Activated CD8-positive, alpha-beta memory T cell treated with anti-CD3 and anti-CD28 coated beads for 4 hours (primary cell): ENCODE data around the gene JAZF1.
"Not testable (repeated sequence)": the region's sequence is repeated elsewhere in the genome, so short reads cannot be mapped to it uniquely, and the experiment has no call there.

Source experiments
- DNase-seq, 2 donors: peaks; one replicate each; pipeline ENCODE4 v3.0.0-alpha.2; 2020; ENCODE audit warnings: low read depth in 2 of 2

JAZF1 gene

DNA sequence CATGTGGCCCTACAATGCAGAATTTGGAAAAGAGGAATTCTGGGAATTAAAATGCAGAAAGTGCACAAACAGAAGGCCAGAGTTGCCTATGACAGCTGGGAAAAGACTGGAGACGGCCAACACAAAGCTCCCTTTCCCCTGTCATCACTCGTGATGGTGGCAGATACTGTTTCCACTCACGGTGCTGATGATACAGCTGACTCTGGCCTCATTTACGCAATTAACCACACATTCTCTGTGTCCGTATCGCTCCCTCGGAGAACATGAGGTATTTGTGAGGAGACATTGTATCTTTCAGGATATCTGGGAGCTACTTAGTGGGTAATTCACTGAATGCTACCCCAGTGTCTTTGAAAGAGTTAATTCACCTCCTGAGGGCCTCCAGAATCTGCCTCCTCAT is 267.8 kb downstream of the JAZF1 start:
- no peak for DNase-seq

DNA sequence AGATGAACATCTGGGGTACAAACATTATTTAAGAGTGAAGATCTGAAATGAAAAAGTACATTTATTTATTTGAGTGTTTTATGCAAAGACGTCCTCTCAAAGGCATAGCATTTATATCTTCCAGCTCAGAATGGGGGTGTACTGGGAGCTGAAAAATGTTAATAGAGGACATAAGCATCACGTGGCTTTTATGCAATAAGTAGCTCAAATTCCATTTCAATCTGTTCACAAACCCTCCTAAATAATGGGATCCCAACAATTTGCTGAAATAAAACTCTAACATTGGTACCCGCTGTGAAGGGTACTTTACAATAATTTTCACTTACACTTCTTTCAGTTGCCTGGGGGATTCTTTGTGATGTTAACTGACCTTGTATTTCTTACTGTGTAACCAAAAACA is 268.7 kb downstream of the JAZF1 start:
- DNase-seq, result no peak

DNA sequence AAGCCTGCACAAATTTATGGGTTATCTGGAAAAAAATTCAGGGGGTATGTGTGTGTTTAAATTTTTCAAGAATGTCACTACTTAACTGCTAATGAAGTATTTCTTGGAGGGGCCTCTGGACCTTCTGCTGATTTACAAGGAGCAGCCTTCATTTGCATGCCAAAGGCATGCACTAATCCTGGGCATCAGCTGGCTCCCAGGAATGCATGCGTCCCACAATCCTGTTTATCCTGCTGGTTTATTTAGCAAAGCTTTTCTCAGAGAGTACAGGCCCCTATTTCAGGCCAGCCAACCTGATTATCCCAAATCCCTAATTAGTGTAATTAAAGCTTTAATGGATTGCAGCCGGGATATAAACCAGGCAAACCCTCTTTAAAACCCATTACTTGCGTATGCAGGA is 270.3 kb downstream of the JAZF1 start:
- no peak for DNase-seq

DNA sequence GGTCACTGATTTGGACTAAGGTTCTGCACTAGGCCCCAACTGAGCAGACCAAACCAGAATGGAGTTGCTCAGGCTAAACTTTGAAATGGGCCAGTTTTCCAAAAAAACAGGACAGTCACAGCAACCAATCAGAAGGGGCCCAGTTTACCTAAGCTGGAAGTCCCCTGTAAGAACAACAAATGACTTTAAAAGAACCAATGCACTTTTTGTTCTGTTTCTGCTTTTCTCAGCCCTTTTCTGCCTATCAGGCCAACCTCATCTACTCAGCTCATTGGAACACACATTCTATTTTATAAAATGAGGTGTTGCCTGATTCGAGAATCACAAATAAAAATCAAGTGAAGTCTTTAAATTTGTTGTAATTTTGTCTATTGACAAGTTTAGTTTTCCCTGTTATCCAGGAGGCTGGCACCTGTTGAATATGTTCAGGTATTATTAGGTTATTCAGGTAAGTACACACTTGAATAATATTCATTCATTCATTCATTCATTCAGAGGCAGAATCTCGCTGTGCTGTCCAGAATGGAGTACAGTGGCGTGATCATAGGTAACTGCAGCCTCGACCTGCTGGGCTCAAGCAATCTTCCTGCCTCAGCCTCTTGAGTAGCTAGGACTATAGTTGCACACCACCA is 271.9 kb downstream of the JAZF1 start:
- DNase-seq, result no peak

DNA sequence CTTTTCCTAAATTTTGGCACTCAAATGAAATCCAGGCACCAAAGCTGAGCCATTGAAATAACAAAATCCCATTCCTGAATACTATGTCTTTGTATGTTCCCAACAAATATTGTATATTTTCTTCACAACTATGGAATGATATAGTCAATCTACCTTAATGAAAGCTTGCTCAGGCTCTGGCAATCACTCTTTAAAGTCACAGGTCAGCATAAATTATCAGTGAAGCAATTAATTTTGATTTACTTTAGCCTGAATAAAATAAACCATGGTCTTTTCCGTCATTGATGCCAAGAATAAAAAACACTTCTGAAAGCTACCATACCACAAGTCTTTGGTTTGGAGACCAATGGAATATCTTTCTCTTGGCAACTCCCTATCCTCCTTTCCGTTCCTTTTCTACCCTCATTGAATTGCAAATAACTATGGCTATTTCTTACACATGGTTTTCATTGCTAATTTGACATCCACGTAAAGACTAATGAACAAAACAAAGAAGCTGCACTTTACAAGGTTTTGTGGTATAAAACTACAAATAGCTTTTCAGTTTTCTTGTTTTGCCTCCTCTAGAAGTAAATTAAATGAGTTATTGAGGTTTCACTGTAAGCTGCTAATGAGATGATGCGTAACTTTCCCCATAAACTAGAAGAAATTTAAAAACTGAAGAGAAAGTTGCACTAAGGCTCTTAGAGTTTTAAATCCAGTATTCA is 274.1 kb downstream of the JAZF1 start:
- no peak for DNase-seq

DNA sequence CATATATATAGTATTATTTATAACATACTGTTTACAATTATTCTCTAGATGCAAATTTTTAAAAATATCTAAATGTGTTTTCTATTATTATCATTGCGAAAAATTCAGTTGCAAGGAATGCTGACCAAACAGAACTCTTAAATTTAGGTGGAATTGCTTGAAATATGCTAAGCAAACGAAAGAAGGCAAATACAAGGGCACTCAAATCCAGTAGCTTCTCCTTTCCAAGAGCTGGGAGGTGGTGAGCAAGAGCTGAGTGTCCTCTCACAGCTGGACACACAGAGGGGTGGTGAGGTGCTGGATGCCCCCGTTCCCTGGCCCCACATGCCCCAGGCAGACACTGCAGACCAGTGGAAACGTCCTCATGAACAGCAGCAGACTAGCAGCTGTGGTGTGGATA is 274.6 kb downstream of the JAZF1 start:
- DNase-seq, result no peak

DNA sequence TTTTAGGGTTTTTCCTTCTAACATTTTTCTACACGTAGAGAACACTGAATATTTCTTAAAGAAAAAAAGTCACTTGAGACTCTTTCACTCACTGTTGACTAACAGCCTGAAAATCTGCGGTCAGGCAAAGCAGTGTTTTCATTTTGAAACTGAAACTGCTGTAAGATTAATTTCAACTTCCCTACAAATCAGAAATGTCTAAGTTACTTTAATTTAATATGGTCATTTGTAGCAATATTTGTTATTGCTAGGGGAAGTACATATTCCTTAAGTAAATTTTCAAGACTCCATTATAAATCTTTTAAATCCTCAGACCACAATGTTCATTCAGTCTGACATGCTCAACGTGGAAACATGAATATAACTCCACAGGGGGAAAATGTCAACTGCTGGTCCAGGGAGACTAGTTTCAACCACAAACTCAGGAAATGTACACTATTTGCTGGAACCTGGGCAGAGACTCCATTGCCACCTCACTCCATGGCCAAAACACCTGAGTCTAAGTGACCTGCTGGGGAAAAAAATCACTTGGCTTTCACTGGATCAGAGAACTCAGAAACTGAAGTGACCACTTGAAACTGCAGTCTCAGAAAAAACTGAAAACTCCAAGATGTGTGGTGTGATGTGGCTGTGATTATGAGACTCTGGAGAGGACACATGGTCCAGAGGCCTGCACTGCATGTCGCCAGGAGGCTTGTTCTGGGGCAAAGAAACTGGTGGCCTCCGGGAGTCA is 279.4 kb downstream of the JAZF1 start:
- no peak for DNase-seq

DNA sequence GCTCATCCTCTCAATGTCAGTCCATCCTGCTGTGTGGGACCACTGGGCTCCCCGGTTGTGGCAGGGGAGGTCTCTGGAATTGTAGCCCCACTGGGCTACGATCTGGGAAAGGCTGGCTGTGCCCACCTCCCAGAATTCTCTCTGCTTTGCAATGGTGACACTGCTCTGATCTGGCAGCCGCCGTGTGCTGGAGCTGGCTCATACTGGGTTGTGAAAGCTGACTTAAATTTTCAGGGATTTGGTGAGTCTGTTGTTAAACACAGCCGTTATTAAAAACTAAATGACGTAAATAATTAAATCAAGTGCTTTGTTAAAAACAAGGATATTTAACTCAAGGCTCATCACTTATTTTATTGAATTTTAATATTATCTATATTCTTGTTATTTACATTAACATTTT is 280.6 kb downstream of the JAZF1 start:
- no peak for DNase-seq

DNA sequence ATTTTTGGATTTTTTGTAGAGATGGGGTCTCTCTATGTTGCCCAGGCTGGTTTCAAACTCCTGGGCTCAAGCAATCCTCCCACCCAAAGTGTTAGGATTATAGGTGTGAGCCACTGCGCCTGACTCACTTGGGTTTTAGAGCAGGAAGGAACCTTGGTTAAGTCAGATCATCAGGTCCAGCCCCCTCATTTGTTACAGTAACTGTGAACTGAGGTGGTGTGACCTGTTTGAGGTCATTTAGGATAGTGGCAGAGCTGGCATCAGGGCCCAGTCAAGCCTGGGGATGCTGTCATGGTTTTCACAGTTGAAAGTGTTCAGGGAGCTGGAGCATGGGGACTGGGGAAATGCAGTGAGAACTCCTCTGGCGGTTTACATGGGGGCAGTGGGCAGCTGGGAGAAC is 281.0 kb downstream of the JAZF1 start:
- peak in 1 of 2 donors; percentile 4 for DNase-seq

DNA sequence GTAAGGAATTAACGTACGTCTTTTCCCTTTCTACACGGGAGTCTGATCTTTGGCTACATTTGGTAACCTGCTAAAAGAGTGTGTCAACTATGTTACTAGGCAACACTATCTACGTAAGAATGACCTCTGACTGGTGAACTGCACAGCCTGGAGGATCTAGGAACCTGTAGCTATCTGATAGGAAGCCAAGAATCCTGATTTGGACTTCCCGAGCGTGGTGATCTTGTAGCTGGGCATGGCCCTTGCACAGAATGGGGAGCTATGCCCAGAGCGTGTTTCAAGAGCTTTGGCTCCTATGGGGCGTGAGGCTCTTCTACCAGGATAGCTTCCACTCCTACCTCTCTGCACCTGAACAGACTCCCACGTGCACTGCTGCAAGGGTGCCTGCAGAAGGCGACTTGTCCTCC is 283.2 kb downstream of the JAZF1 start:
- DNase-seq, result no peak

DNA sequence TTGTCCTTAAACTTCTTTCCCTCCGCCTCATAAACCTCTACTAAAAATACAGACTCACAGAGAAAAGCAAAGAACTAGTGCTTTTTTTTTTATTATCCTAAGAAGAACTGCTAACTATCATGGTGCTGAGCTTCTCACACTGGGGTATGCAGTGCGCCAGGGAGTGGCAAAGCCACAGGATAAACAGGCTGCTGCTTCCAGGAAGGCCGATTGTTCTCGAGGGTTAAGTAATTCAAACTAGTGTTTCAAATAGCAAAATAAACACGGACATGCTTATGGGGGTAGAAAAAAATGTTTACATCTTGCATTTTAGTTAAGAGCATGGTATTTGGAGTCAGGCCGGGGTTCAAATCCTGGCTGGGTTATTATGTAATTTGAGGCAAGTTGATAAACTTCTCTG is 283.6 kb downstream of the JAZF1 start:
- DNase-seq, result no peak

DNA sequence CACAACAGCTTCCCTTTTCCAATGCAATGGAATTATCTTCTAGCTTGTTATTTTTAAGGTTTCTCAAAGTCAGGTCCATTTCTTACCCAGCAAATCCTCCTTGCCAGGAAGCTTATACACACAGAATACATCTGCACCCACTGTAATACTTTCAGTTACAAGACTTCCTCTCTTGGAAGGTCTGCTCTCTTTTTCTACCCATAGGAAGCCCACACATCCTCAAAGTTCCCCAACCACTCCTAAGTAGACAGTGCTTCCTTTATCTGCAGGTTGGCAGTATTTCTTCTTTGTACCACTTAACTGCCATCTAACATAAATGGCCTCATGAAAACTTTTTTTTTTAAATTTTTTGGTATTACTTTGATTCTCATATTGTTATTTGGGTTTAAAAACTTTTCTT is 285.0 kb downstream of the JAZF1 start:
- no peak for DNase-seq

DNA sequence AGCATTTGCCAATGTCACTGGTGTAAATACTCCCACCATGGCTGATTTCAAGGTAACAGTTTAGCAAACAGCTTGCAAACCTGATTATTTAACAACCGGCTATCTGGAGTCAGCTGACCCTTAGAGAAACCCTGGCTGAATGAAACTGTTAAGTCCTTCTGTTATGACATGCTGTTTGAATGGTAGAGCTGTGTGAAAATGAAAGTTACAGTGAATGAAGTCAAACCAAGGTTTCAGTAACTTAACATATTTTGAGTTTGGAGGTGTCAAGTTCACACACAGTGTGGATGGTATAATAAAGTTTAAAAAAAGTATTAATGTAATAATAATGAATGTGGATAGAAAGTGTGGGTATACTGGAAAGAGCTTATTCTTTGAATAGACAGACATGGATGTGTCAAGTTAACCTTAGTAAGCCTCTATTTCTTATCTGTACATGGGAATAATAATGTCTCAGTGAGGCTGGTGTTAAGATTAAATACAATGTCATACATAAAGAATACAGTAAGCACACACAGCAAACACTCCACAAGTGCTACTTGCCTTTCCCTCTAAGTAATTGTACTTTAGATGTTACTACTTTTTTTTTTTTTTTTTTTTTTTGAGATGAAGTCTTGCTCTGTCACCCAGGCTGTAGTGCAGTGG is 290.3 kb downstream of the JAZF1 start:
- no peak for DNase-seq

DNA sequence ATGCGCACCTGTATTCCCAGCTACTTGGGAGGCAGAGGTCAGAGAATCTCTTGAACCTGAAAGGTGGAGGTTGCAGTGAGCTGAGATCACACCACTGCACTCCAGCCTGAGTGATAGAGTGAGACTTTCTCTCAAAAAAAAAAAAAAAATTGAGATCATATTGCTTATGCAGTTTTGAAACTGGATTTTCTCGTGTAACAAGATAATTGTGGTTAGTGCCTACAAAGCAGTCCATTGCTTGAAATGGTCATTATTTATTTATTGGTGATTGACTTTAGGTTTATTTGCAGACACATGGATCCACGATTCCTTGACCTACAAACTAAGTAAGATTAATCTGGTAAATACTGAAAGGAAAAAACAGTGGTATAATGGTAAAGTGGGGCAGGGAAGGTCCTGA is 290.8 kb downstream of the JAZF1 start:
- DNase-seq, result no peak

DNA sequence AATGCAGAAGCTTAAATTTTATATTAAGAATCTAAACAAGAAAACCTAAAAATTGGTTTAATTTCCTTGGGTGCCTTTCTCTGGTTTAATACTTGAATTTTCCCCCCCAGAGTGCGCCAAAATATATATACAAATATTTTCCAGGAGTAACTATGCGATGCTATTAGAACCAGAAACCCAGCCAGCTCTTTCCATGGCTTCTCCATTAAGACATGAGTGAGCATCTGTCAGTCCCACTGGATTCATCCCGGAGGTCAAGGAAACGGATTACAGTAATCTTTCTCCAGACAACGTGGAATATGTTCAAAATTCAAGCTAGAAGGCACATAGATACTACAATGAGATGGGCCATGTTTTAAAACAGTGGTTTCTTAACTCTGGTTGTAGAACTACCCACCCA is 291.9 kb downstream of the JAZF1 start:
- DNase-seq, result no peak

DNA sequence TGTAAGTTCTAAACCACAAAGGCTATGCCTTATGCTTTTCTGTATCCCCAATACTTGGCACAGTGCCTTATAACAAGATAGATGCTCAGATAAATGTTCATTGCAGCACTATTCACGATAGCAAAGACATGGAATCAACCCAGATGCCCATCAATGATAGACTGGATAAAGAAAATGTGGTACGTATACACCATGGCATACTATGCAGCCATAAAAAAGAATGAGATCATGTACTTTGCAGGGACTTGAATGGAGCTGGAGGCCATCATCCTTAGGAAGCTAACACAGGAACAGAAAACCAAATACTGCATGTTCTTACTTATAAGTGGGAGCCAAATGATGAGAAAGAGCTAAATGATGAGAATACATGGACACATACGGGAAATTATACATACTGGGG is 293.9 kb downstream of the JAZF1 start:
- DNase-seq, result not testable (repeated sequence)

DNA sequence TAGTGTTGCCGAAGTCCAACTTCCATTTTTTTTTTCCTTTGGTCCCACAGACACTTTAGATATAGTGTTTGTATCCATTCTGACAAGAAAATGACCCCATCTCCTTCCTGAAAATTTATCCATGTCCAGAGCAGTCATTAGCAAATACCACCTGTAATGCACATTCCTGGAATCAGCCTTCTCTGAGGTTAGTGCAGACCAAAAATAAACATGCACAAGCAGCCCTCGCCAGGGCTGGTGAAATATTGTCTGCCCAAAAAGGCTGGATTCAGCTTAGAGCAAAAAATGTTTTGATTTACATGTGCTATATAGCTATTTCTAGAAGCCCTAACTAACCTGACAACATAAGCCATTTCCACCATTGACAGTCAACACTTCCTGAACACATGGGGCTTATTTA is 294.9 kb downstream of the JAZF1 start:
- no peak for DNase-seq

DNA sequence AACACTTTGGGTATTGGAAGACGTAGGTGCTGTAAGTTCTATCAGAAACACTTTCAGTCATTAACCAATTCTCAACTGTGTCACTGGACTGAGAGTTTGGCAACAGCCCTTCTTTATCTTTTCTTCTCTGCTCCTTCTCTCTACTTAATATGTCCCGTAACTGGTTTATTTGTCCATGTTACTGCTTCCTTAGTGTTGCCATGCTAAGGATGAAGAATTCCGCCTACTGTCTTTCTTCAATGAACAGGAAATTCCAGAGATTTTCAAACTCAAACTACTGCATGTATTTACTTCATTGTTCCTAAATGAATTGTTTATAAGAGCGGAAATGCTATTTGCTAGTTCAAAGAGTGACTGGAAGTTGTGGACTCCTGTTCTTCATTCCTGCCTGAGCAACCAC is 296.9 kb downstream of the JAZF1 start:
- no peak for DNase-seq

DNA sequence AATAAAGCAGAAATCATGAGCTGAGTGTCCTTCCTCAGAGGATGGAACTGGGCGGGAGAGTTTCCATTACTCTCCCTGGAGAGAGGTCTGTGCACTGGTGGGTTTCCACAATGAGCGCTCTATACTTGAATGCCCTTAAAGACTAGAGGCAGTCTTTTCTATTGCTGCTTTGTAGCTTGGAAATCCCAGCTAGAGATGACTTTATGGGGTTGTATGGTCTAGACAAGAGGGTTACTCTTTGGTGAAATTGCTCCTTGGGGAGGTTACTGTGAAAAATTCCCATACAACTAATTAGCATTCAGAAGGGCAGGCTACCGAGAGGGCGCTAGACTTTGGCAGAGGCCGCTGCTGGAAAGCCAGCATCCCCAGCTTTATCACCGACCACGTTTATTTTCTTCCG is 303.8 kb downstream of the JAZF1 start:
- DNase-seq, result no peak

DNA sequence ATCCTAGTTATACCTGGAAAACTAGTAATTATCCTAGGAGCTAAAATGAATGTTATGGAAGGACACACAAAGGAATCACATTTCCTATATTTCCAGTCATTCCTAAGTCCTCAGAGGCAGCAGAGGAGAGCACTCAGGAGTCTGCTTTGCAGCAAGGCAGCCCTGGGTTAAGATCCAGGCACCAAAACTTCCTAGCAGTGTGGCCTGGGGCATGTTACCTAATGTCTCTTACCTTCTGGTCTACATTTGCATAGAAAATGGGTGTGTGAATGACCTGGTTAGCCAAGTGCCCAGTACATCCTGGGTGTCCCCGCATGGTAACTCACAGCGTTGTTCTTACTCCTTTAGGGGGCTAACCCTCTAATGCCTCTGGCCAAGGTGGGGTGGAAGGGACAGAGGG is 304.8 kb downstream of the JAZF1 start:
- DNase-seq, result no peak

DNA sequence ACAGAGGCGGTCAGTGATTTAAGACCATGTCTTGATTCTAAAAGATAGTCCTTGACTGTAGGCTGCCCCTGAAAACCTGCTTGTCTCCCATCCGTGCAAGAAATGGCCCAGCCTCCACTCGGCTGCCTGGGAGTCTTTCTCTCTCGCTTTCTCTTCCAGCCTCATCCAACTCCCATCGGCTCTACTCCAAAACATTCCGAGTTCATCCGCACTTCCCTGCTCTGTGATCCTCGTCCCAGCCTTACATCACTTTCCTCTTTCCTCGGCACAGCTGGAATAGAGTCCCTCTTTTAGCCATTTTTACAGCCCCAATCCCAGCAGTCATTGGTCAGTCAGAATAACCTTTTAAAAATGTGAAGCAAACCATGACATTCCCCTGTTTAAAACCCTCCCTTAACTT is 305.5 kb downstream of the JAZF1 start:
- no peak for DNase-seq
